GM21717 (cell line): ENCODE measurements around the gene PIK3C3.
"Not testable (repeated sequence)": the region's sequence is repeated elsewhere in the genome, so short reads cannot be mapped to it uniquely, and the experiment has no call there.

ENCODE experiments used
- ATAC-seq: cut with Tn5 transposase; IDR thresholded peaks from one replicate; pipeline ENCODE4 v1.9.1; 2021; ENCODE audit warnings: mild to moderate bottlenecking, moderate library complexity; ENCODE audit not compliant: unreplicated experiment

The PIK3C3 gene

DNA sequence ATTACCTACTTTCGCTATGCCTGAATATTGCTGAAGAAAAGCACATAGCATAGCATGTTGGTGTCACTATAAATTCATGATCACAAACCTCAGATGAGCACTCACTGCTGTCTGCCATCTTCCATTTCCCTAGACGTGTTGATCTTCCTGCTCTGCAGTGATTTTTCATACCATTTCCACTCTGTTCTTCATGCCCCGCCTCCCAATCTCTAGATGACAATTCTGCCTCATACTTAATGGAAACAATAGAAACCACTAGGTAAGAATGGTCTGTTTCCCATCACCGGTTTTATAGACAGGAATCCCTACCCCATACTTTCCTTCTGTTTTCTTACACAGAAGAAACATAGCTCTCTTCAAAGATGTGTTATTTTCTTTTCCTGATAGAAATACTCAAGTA, 63.8 kb downstream of the PIK3C3 start:
- no peak for ATAC-seq

DNA sequence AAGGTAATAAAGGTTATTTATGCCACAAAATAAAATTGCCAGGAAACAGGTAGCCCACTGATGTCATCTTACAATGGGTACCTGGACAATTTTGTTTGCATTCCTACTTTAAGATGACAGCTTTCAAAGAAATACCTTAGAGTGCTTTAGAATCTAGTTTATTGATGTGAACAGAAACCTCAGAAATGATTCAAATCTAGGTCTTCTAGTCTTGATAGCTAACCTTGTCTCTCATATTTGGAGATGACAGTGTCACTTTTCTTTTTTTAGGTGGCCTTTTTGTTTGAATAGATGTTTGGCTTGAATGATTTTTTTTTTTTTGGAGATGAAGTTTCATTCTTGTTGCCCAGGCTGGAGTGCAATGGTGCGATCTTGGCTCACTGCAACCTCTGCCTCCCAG, 69.1 kb downstream of the PIK3C3 start:
- no peak for ATAC-seq

GRCh38 chr18:42025491-42025890, 70.5 kb downstream of the PIK3C3 start:
- ATAC-seq, result peak; percentile 36

DNA sequence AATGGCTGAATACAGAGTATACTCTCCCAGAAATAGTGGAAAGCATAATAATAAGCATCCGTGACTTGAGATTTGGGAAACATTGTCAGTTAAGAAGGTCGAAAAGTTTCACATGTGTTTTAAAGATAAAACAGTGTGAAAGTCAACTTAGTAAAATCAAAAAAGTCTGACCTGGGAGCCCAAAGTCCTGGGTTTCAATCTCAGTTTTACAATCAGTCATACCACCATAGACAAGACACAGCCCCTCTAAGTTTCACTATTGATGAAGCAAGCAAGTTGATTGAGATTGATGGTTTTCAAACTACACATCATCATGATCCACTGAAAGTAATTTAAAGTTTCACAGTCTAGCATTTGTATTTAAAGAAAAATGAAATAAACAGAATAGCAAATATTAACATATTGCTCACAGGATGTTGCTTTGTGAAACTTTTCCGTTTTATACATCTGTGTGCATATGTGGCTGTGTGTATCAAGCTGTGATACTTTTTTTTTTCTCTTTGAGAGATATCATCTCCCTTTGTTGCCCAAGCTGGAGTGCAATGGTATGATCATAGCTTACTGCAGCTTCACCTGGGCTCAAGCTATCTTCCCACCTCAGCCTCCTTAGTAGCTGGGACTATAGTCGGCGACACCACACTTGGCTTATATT, 71.1 kb downstream of the PIK3C3 start:
- ATAC-seq, result peak; percentile 97

DNA sequence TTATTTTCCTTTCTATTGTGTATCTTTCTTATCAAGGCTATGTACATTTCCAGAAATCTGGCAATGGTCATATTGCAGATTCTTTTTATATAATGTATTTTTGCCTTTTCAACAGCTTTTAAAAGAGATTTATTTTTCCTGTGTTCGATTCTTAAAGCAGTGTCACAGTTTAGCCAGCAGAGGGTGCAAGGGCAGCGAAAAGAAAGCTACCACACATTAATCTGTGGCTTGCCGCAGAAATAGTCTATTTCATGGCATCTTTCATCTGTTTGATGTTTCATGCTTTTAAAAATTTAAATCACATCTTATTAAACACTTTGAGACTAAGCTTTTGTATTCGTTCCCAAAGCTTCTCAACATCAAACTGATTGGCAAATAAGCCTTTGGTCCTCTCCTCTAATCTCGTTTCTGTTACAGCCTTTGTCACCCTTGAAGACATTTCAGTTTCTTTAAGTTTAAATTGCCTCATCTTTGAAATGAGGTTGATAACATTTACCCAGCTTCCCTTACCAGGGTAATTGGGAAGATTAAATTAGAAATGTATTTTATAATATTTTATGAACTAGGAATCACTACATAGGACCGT, 73.3 kb downstream of the PIK3C3 start:
- no peak for ATAC-seq

DNA sequence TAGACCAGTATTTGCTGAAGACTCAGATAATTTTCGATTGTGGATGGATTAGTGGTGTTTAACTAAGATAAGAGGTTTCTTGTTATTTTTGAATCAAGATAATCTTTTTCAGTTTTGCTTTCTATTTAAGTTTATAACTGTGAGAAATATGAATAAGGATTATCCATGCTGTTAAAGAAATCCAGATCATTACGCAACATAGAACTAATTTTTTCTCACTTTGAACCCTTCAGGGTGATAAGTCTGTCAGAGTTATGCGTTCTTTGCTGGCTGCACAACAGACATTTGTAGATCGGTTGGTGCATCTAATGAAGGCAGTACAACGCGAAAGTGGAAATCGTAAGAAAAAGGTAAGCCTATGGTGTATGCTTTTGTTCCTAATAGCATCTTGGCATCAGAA, 74.1 kb downstream of the PIK3C3 start:
- no peak for ATAC-seq

DNA sequence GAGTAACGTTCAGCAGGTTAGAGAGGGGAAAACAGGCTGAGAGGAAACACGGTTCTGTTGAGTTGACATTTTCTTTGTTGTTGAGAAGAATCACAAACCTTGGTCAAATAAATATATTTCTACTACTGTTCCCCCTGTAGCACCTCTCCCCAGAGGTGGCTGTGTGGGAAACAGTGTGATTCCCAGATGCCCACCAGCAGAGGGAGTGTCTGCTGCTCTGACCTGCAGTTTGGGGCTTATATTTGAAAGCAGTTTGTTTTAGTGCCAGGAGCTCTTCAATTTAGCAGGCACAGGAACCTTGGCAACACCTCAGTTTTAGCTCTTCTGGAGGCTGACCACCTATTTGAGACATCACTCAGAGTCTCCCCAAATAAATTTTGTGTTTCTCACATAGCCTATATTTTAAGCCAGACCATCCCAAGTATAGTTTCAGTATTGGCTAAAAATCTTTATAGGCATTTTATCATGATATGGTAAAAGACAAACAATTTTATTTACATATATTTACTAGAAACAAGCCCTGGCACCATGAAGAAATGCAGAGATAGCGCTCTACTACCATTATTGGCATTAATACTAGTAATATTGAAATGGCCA, 75.7 kb downstream of the PIK3C3 start:
- ATAC-seq, result no peak

DNA sequence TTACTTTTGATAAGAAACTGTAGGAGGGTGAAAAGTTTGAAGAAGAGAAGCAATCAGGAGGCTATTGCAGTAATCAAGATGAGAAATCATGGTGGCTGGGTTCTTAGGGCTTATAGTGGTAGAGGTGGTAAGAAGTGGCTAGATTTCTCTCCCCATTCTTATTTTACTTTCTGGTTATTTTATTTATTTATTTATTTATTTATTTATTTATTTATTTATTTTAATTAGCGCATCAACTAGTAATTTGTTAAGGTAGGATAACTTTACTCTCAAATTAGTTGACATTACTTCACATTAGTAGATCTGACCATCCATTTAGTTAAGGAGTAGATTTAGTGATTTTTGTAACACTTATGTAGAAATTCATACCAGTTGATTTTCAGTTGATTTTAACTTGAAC, 77.4 kb downstream of the PIK3C3 start:
- ATAC-seq, result no peak

DNA sequence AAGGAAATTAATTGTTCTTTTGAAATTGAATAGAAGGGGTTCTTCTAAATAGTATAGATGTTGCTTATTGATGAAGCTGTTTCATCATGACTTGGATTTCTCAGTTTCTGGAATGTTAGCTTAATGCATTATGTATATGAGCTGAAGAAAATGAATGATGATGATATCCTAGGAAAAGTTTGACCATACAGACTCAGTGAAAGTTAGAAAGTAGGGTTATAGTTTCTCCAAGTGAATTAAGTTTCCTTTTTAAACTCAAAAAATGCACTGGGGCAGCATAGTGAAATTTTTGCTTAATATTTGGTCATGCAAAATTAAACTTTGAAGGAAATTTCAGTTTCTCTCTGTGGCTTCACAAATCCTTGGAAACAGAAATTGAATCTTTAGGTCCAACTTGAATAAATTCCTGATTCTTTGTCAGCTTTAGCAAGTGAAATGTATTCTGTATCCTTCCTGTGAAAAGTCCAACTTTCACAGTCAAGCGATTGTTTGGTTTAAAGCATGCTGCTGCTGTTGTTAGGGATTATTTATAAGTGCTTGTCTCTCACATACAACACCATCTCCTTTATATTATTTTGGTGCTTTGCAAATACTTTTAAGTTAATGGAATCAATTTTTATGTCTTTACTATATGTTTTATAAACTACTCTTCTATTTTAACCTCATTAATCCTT, 78.2 kb downstream of the PIK3C3 start:
- no peak for ATAC-seq

DNA sequence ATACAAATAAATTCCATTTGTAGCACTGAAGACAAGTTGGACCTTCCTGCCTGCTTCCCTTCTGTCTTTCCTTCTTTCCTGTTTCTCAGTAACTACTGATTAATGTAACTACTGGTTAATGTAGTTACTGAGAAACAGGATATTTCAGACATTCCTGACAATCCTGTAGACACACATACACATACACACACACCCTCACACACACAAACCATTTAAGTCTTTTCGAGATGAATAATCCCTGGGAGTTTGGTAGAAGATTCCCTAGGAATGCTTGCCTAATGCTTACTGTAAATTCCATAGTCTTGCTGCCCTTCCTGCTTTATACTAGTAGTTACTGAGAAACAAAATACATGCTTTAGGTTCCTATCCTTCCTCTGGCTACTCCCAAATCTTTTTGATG, 83.9 kb downstream of the PIK3C3 start:
- no peak for ATAC-seq

GRCh38 chr18:42039396-42039795, 84.4 kb downstream of the PIK3C3 start:
- ATAC-seq, result no peak

DNA sequence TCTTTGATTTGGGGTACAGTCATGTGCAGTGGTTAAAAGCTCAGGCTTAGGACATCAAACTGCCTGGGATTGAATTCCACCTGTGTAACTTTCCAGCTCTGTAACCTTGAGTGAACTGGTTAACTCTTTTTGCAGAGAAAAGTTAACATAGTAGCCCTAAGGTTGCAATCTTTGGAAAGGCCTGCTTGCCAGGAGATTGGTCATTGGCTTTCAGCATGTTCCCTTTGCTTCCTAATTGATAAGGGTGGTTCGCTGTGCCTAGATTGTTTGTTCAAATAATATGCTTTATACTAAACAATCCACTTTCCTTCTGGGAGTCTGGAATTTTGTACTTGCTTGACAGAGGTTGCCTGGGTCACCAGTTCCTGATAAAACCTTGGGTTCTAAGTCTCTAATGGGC, 86.8 kb downstream of the PIK3C3 start:
- ATAC-seq, result no peak

DNA sequence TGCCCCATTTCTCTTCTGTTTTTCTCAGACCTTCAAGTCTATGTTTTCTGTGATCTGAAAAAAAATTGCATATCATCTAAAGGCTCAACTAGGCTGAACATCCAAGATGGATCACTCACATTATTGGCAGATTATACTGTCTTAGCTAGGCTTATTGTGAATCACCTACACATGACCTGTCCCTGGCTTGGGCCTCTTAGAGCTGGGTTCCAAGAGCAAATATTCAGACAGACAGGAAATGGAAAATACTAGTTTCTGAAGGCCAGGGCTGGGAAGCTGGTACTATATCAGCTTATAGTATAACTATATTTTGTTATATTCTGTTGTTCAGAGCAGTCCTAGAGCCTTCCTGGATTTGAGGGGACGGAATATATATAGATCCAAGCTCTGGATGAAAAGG, 90.3 kb downstream of the PIK3C3 start:
- no peak for ATAC-seq

DNA sequence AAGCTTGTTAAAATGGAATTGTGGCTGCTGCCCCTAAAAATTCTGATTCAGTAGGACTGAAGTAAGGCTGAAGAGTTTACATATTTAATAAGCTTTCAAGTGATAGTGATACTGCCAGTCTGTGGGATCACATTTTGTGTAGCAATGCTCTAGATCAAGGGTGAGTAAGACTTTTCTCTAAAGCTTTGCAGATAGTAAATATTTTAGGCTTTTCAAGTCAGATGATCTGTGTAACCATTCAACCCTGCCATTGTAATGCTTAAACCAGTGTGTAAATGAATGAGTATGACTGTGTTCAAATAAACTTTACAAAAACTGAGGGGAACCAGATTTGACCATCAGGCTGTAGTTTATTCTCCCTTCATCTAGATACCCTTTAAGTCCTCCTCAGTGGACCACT, 92.7 kb downstream of the PIK3C3 start:
- no peak for ATAC-seq

GRCh38 chr18:42048158-42048557, 93.1 kb downstream of the PIK3C3 start:
- ATAC-seq, result no peak

- not testable (repeated sequence) for ATAC-seq
These were observed 94.5 kb downstream of the PIK3C3 start for GRCh38 chr18:42049536-42049935.

- ATAC-seq, result no peak
These were observed 96.4 kb downstream of the PIK3C3 start for GRCh38 chr18:42051411-42051810.

DNA sequence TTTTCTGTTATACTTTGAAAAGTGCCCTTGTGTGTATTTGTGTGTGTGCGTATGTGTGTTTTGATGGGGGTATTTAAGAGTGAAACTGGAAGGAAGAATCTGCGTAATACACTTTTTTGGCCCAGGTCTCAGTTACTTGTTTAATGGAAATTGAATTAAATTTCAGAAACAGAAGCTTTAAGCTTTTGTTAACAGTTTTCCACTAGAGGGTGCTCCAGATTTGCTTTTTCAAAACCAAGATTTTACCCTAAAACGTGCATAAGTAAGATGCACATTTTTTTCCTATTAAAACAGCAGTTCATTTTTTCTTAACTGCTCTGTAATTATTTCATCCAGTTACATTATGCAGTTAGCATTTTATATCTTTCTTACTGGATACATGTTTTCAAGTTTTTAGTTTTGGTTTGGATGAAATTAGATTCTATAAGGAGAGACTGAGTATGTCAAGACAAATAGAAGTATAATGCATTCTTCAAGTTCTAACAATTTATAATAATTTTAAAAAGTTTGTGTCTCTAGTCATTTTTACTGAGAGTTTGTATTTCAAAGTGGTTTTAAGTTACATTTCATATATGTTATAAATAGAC, 97.2 kb downstream of the PIK3C3 start:
- ATAC-seq, result no peak

- ATAC-seq, result peak; percentile 81
These were observed 98.3 kb downstream of the PIK3C3 start for GRCh38 chr18:42053188-42053781.

- no peak for ATAC-seq
These were observed 109.1 kb downstream of the PIK3C3 start for GRCh38 chr18:42064109-42064508.

- no peak for ATAC-seq
These were observed 112.5 kb downstream of the PIK3C3 start for GRCh38 chr18:42067518-42067917.
